ENCODE data around the gene RASGEF1B. TPM values are rescaled to one million over a fixed set of nuclear protein-coding genes. Genes with fewer than 3 reads are reported as not detected.

Gene RASGEF1B
- total RNA-seq, 2 experiments from 2014 or later = 5.7 to 12.6 TPM

GRCh38 chr4:81378386-81378785, 93.3 kb downstream of the RASGEF1B start:
- no peaks in the 10 kb centered on the region for H3K9me2 ChIP-seq (ENCODE audit: insufficient read depth, low read length)
- H4K20me1 ChIP-seq (ENCODE audit: insufficient read depth, low read length) = no peaks in the 10 kb centered on the region
- intact Hi-C loops (cut with micrococcal nuclease; ENCODE audit: unreplicated experiment) = no loop called here
- no peak overlapping the region for H3K4me2 ChIP-seq (ENCODE audit: low read length)
- no TSS peak for BruUV-seq (replicated peaks)
- no peaks in the 10 kb centered on the region for H3K79me2 ChIP-seq (ENCODE audit: insufficient read depth, low read depth, low read length)
- CTCF ChIA-PET (ENCODE audit: unreplicated experiment) = no interaction called here
- H3K27ac ChIP-seq (ENCODE audit: low read depth, low read length, poor library complexity, severe bottlenecking) = no peak overlapping the region
- DNase-seq (ENCODE audit: low spot score) = no peak
- H2AFZ ChIP-seq (ENCODE audit: low read length) = no peak overlapping the region
- no peaks in the 10 kb centered on the region for H3K4me1 ChIP-seq (ENCODE audit: insufficient read depth, low read length, poor library complexity, severe bottlenecking)
- no peaks in the 10 kb centered on the region for H3K9me3 ChIP-seq (ENCODE audit: low read length)
- TF ChIP-seq EZH2phosphoT487 (IDR thresholded peaks at IDR 0.05; ENCODE audit: borderline replicate concordance, low read depth, low read length) (no peak), CTCF (conservative IDR thresholded peaks at IDR 0.05; ENCODE audit: low read length) (no peak)
- no peaks in the 10 kb centered on the region for H3K36me3 ChIP-seq (ENCODE audit: insufficient read depth, low read length)
- POLR2A ChIA-PET = no interaction called here
- H3K4me3 ChIP-seq (ENCODE audit: low read depth, low read length, poor library complexity, severe bottlenecking) = no peak overlapping the region

- no peaks in the 10 kb centered on the region for H3K79me2 ChIP-seq (ENCODE audit: insufficient read depth, low read depth, low read length)
- BruUV-seq (replicated peaks) = no TSS peak
- H3K9me3 ChIP-seq (ENCODE audit: low read length) = no peaks in the 10 kb centered on the region
- H3K36me3 ChIP-seq (ENCODE audit: insufficient read depth, low read length) = no peaks in the 10 kb centered on the region
- intact Hi-C loops (cut with micrococcal nuclease; ENCODE audit: unreplicated experiment) = no loop called here
- no peaks in the 10 kb centered on the region for H3K9me2 ChIP-seq (ENCODE audit: insufficient read depth, low read length)
- no peak overlapping the region for H3K4me3 ChIP-seq (ENCODE audit: low read depth, low read length, poor library complexity, severe bottlenecking)
- no peak overlapping the region for H3K4me2 ChIP-seq (ENCODE audit: low read length)
- H4K20me1 ChIP-seq (ENCODE audit: insufficient read depth, low read length) = no peaks in the 10 kb centered on the region
- TF ChIP-seq EZH2phosphoT487 (IDR thresholded peaks at IDR 0.05; ENCODE audit: borderline replicate concordance, low read depth, low read length) = no peak
- TF ChIP-seq CTCF (conservative IDR thresholded peaks at IDR 0.05; ENCODE audit: low read length) = no peak
- ChIA-PET POLR2A (no interaction called here), CTCF (ENCODE audit: unreplicated experiment) (no interaction called here)
- no peaks in the 10 kb centered on the region for H3K4me1 ChIP-seq (ENCODE audit: insufficient read depth, low read length, poor library complexity, severe bottlenecking)
- H3K27ac ChIP-seq (ENCODE audit: low read depth, low read length, poor library complexity, severe bottlenecking) = no peak overlapping the region
- no peak for DNase-seq (ENCODE audit: low spot score)
- H2AFZ ChIP-seq (ENCODE audit: low read length) = no peak overlapping the region
These were observed 94.5 kb downstream of the RASGEF1B start for GRCh38 chr4:81377191-81377590.

- H3K36me3 ChIP-seq (ENCODE audit: insufficient read depth, low read length) = no peaks in the 10 kb centered on the region
- no peak overlapping the region for H3K4me2 ChIP-seq (ENCODE audit: low read length)
- DNase-seq (ENCODE audit: low spot score) = no peak
- H2AFZ ChIP-seq (ENCODE audit: low read length) = no peak overlapping the region
- TF ChIP-seq EZH2phosphoT487 (IDR thresholded peaks at IDR 0.05; ENCODE audit: borderline replicate concordance, low read depth, low read length) = no peak
- no peak for TF ChIP-seq CTCF (conservative IDR thresholded peaks at IDR 0.05; ENCODE audit: low read length)
- no peak overlapping the region for H3K27ac ChIP-seq (ENCODE audit: low read depth, low read length, poor library complexity, severe bottlenecking)
- BruUV-seq (replicated peaks) = no TSS peak
- POLR2A ChIA-PET = interaction anchor here (0.6 to 0.8 kb wide), 2 partner anchors 412 to 518 kb away, joined by 3 to 6 read pairs; no protein-coding TSS in a partner anchor
- CTCF ChIA-PET (ENCODE audit: unreplicated experiment) = no interaction called here
- no peaks in the 10 kb centered on the region for H3K9me2 ChIP-seq (ENCODE audit: insufficient read depth, low read length)
- H3K79me2 ChIP-seq (ENCODE audit: insufficient read depth, low read depth, low read length) = no peaks in the 10 kb centered on the region
- intact Hi-C loops (cut with micrococcal nuclease; ENCODE audit: unreplicated experiment) = no loop called here
- H3K4me3 ChIP-seq (ENCODE audit: low read depth, low read length, poor library complexity, severe bottlenecking) = no peak overlapping the region
- H3K4me1 ChIP-seq (ENCODE audit: insufficient read depth, low read length, poor library complexity, severe bottlenecking) = no peaks in the 10 kb centered on the region
- no peaks in the 10 kb centered on the region for H3K9me3 ChIP-seq (ENCODE audit: low read length)
- H4K20me1 ChIP-seq (ENCODE audit: insufficient read depth, low read length) = no peaks in the 10 kb centered on the region
These were observed 95.0 kb downstream of the RASGEF1B start for GRCh38 chr4:81376720-81377119.

Measured in OCI-LY7 (cell line).